Measurements from ENCODE around the gene HSPB8.
"Not testable (repeated sequence)": the region's sequence is repeated elsewhere in the genome, so short reads cannot be mapped to it uniquely, and the experiment has no call there.

HSPB8 gene

DNA sequence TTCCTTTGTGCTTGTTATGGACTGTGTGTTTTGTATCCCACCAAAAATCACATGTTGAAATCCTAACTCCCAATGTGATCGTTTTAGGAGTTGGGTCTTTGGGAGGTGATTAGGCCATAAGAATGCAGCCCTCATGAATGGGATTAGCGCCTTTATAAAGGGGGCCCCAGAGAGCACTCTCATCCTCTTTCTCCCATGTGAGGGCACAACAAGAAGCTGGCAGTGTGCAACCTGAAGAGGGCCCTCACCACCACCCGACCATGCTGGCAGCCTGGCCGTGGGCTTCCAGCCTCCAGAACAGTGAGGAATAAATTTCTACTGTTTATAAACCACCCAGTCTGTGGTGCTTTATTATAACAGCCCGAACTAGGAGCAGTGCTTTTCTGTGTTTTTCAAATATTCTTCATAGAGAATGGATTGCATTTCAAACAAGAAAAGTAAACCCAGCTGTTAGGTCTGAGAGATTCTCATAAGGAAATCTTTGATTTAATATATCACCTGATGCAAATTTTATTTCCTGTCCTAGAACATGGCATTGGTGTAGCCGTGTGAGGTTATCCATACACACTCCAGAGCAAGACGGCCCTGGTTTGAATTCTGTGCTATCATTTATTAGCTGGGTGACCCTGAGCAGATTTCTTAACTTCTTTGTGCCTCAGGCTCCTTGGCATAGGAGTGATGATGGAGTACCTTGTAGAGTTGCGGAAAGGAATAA, 27.8 kb downstream of the HSPB8 start:
- DNase-seq (ENCODE audit: low spot score), result no peak

DNA sequence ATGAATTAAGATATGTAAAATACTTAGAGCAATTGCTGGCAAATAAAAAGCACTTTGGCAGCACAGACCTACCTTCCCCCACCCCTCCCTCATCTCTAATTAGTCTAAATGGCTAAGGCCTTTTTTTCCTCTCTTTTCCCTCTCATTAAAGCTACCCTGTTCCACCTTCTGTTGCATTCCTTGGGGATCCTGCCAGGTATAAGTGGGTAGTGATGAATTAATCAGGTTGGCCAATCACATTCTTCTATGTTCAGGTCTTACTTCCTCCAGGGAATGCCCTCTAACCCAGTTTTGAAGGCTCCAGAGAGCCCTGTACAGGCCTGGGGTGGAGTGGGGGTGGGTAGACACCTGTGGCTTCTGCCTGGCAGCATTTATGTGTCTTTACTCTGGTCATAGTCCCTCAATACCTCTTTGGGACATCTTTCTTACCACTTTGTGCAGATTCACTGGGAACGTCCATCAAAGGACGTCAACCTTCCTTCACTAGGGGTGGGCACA, 28.4 kb downstream of the HSPB8 start:
- no peak for DNase-seq (ENCODE audit: low spot score)

DNA sequence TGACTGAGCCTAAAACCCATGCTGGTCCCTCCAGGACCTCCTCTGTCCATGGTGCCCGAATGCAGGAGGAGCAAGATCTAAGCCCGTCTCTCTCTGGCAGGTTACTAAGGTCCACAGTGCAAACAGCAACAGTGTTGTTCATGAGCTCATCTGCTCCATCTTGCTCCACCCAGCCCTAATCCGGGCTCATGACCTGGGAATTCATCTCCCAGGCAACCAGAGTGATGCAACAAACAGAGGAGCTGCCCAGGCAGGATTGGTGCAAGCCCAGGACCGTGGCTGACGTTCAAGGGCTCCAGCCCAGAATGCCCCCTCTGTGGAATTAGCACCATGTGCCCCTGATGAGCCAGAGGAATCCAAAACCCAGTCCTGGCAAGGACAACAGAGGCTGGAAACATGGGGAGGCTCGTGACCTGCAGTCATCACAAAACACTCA, 29.9 kb downstream of the HSPB8 start:
- DNase-seq (ENCODE audit: low spot score), result peak; percentile 21

DNA sequence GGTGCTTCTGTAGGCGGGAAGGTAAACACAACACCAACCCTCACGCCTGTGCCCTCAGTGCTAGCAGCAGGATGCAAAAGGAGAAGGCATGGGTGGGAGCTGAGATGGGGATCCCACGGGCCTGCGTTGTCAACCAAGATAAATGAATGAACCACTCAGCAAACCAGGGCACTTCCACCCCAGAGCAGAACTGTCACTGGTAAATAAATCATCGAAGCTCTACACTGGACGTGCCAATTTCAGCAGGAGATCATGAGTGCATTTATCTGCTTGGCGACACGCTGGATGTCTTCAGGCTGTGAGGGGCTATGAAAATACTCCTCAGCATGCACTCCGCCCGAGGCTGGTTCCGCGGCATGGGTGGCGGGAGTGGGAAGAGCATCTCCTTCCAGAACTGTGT, 33.2 kb downstream of the HSPB8 start:
- no peak for DNase-seq (ENCODE audit: low spot score)

DNA sequence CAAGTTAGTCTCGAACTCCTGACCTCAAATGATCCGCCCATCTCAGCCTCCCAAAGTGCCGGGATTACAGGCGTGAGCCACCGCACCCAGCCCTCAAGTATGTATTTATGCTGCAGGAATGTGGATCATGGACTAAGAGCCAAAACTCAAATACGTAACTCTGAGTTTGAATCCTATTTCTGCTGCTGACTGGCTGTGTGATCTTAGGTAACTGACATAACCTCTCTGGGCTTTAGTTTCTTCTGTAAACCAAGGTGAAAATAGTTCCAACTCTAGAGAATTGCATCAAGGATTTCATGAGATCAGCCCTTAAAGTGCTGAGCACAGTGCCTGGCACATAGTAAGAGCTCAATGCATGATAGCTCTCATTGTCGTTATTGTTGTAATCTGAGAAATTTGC, 37.4 kb downstream of the HSPB8 start:
- no peak for DNase-seq (ENCODE audit: low spot score)

DNA sequence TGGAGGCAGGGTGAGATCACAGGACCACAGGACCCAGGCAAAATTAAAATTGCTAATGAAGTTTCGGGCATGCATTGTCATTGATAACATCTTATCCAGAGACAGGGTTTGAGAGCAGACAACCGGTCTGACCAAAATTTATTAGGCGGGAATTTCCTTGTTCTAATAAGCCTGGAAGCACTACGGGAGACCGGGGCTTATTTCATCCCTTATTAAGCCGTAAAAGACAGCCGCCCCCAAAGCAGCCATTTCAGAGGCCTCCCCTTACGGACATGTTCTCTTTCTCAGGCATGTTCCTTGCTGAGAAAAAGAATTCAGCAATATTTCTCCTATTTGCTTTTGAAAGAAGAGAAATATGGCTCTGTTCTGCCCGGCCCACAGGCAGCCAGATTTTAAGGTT, 40.1 kb downstream of the HSPB8 start:
- DNase-seq (ENCODE audit: low spot score), result not testable (repeated sequence)

DNA sequence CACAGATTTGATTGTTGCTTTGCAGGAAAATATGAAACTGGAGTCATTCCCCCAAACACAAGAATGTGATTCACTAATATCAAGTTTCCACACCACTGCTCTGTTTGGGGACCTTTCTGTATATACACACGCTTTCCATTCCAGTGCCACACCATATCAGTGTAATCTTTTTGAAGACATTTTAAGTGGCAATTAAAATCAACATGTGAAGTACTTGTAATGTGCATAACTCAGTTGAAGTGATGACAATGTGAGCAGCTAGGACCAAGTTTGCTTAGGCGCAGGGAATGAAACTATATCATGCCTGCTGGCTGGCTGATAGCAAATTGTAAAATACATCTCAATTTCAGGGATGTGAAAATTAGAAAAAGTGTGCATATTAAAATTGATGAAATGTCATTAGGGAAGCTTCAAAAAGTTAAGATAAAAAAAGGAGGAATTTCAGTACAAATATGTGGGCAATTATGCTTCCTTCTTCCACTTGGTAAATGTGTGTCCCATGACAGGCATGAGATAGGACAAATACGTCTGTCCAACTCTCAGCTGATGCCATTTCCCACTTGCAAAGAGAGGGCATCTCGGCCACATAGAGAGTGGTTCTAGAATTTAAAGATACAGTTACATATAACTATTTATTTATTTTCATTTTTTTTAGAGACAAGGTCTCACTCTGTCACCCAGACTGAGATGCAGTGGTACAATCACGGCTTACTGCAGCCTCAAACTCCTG, 43.7 kb downstream of the HSPB8 start:
- DNase-seq (ENCODE audit: low spot score), result no peak

DNA sequence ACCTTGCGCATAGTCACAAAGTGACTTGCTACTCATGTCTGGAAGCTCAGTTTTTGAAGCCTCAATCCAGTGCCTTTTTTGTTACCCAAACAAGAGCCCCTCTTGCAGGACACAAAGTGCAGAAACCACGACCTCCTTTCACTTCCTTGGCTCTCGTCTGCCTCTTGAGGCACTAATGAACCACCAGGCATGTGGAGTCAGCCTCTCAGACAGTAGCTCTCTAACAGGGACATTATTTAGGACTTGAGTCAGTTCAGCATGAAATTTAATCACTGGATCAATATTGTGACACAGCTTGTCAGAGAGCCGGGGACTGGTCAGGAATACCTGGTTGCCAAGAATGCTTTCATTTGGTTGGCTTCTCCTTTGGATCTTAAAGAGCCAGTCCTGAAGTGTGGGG, 46.7 kb downstream of the HSPB8 start:
- DNase-seq (ENCODE audit: low spot score), result no peak

DNA sequence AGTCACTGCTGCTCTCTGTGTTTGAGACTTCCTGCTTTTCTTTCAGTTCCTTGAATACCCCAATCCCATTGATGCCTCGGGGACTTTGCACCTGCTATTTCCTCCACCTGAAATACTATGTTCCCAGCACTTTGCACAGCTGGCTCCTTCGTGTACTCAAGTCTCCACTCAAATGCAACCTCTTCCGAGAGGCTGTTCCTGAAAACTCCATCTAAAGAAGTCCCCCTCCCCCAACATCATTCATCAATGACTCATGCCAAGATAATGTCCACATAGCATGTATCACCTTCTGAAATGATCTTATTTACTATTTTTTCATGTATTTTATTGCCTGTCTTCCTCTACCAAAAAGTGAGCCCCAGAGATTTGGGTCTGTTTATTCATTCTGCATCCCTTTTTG, 48.6 kb downstream of the HSPB8 start:
- no peak for DNase-seq (ENCODE audit: low spot score)

DNA sequence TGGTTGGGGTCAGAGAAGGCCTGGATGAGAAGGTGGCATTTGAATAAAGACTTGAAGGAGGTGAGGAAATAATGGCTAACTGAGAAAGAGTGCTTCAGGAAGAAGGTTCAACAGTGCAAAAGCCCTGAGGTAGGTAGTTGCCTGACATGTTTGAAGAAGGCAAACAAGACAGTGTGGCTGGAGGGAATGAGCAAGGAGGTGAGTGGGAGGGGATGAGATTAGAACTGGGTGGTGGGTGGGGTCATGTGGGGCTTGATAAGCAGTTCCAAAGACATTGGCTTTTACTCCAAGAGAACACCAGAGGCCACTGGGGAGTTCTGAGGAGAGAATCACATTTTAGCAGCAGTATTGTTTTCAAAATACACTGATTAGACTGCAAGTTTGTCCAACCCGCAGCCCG, 50.5 kb downstream of the HSPB8 start:
- DNase-seq (ENCODE audit: low spot score), result no peak

DNA sequence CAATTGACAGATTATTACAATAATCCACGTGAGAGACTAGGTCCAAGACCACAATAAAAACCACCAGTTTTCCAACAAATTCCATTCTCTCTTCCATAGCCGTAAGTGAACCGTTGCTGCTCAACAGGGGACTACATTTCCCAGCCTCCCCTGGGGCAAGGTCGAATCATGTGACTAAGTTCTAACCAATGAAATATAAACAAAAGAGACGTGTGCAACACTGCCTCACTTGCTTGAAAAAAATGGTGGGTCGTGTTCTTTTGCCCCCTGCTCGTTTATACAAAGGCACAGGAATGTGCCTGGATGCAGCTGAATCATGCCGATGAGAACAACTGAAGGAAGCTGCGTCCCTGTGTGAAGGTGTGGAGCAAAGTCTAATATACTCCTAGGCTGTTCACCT, 51.1 kb downstream of the HSPB8 start:
- peak; percentile 27 for DNase-seq (ENCODE audit: low spot score)

DNA sequence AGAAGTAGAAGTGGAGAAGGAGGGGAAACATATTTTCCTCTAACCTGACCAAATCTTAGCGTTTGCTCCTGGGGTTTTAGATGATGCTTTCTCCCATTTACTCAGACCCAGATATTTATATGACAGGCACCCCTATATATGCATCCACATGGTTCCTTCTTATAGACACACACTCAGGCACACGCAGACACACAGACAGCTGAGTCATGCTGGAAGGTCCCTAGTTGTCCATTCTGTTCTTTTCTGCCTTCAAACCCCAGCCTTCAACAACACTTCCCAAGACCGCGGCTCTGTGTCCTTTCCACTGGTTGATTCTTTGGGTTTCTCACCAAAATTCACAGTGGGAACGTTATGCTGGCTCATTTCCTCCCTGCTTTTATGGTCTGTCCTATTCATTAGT, 52.1 kb downstream of the HSPB8 start:
- DNase-seq (ENCODE audit: low spot score), result no peak

DNA sequence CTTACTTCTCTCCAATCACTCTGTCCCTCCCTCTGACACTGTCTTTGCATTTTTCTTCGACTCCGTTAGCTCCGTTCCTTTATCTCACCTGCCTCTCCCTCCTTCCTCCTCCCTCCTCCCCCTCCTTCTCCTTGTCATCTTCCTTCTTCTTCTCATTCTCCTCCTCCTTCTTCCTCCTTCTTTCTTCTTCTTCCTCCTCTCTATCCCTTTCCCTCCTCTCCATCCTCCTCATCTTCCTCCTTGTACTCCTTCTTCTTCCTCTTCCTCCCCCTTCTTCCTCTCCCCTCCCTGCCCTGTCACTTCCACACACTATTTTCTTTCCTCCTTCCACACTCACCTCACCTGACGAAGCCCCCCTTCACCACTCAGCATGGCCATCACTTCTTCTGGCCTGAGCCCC, 53.0 kb downstream of the HSPB8 start:
- DNase-seq (ENCODE audit: low spot score), result no peak

DNA sequence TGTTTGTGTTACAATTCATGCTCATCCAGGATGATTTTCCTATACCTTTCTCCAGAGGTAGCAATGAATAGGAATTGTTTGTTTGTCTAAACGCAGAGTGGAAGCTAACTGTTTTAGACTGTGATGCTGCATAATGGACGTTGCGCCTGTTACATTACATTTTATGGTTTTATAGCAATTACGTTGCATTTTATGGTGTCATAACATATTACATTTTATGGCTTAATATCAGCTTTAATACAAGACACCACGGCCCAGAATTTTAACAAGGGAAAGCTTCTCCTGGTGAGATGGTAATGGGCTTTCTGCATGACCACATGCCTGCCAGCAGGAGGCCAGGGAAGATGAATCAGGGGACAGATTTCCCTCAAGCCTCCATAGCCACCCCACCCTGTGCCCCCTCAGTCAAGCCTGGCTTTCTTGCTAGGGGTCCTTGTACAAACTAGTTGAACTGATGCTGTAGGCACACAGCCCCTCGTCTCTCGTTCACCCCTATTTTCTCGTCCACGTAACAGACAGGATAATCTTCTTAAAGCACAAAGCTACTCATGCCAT, 56.5 kb downstream of the HSPB8 start:
- DNase-seq (ENCODE audit: low spot score), result no peak

DNA sequence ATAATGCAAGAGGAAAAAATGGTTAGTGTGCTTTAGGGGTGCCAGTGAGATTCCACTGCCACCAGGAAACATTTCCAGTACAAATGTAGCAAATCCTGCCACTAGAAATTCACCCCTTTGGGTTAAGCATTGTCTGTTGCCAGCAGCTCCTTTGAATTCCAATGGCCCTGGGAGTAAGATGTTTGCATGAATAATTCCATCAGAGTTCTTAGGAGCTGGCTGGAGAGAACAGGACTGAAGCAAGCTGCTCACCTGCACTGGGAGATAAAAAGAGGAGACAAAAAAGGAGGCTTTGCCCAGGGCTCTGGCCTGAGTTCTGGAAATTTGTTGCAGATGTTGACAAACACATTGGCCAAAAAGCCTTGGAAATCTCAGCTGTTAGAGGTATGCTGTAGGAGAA, 57.6 kb downstream of the HSPB8 start:
- no peak for DNase-seq (ENCODE audit: low spot score)

DNA sequence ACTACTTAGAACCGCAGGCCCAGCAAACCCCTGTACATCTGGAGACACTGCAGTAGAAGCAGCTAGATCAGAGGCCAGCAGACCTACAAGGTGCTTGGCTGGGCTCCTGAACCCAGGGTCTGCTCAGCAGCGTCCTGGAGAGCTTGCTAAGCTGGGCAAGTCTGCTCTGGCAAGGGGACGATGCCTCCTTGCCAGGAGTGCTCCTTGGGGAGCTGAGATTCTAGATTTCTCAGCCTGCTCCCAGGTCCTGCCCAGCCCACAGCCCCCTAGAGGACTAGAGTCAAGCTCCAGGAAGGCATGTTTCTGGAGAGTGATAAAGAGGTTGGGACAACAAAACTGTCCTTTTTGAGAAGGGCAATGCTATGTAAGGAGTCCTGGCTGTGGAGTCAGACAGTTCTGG, 60.3 kb downstream of the HSPB8 start:
- DNase-seq (ENCODE audit: low spot score), result no peak

DNA sequence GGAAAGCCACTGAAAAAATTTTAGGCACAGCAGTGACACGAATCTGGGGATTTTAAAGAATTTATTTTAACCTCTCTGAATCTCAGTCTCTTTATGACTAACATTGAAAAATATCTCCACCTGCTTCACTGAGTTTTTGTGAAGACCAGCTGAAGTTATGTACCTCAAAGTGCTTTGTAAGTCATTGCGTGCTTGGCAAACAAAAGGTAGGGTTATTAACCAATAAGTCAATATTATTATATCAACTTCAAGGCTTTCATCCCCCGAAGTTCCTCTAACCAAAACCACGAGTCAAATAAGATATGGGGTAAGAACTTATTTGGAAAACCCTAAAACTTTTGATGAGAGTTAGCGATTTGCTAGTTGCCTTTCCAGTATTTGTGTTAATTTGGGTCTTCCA, 62.3 kb downstream of the HSPB8 start:
- DNase-seq (ENCODE audit: low spot score), result no peak

DNA sequence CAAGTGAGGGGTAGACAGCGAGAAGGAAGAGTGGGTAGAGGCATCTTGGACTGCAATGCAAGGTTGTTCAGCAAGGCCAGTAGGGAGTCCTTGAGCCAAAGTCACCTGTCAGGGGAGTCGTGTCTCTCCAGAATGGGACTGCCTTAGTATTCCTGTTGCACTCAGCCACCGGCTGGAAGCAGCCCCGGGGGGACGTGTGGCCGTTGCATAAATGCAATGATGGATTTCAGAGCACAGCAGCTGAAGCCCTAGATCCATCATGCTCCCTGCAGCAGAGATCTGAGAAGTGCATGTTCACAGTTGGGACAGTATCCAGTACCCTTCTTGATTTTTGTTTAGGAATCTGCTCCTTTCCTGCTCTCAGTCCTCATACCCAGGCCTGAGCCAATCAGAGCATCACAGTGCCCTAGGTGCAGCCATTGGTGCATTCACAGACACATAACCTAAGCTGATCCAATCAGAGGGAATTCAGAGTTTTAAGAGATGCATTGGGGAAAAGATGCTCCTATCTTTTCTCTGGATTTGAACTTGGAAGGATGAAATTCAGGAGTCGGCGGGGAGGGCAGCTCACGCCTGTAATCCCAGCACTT, 62.9 kb downstream of the HSPB8 start:
- DNase-seq (ENCODE audit: low spot score), result no peak

All from hepatic stellate cell (primary cell).